Peyer's patch (tissue), 4 donors: ENCODE measurements around the gene MRPL42.

Source experiments
- POLR2A ChIP-seq, 2 donors: fragments of 450-650 bp; IDR thresholded peaks; one replicate each; pipeline ENCODE4 v1.5.1; 2017; ENCODE audit warnings: antibody characterized with exemption in 2 of 2, mild to moderate bottlenecking in 2 of 2, moderate library complexity in 2 of 2
- TF ChIP-seq, protein P1 (sequence below), 6 experiments: fragments of 450-650 bp in 4 of 6; fragments of 200-600 bp in 2 of 6; sonication (generic) in 1 of 6; IDR thresholded peaks; one replicate each; pipeline ENCODE4 v1.5.1; 2017 to 2019; ENCODE audit warnings: antibody characterized with exemption in 6 of 6, mild to moderate bottlenecking in 3 of 6, moderate library complexity in 1 of 6

DNA sequence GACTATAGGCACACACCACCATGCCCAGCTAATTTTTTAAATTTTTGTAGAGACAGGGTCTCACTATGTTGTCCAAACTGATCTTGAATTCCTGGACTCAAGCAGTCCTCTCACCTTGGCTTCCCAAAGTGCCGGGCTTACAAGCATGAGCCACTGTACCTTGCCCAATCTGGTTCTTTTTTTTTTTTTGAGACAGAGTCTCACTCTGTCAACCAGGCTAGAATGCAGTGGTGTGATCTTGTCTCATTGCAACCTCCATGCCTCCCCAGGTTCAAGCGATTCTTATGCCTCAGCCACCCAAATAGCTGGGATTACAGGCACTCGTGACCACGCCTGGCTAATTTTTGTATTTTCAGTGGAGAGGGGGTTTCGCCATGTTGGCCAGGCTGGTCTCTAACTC, 15.4 kb downstream of the MRPL42 start:
- TF ChIP-seq, protein P1, sequence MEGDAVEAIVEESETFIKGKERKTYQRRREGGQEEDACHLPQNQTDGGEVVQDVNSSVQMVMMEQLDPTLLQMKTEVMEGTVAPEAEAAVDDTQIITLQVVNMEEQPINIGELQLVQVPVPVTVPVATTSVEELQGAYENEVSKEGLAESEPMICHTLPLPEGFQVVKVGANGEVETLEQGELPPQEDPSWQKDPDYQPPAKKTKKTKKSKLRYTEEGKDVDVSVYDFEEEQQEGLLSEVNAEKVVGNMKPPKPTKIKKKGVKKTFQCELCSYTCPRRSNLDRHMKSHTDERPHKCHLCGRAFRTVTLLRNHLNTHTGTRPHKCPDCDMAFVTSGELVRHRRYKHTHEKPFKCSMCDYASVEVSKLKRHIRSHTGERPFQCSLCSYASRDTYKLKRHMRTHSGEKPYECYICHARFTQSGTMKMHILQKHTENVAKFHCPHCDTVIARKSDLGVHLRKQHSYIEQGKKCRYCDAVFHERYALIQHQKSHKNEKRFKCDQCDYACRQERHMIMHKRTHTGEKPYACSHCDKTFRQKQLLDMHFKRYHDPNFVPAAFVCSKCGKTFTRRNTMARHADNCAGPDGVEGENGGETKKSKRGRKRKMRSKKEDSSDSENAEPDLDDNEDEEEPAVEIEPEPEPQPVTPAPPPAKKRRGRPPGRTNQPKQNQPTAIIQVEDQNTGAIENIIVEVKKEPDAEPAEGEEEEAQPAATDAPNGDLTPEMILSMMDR (IDR thresholded peaks at IDR 0.05): no peak
- TF ChIP-seq POLR2A (IDR thresholded peaks at IDR 0.05): no peak
